Raji (cell line): Measurements from ENCODE around the gene RPTOR.

ENCODE experiments used
- POLR2A ChIP-seq: IDR thresholded peaks from 2 replicates; pipeline ENCODE4 v1.6.1; 2011; ENCODE audit warnings: low read depth, low read length, control low read depth; ENCODE audit not compliant: insufficient read depth

RPTOR gene

GRCh38 chr17:80751070-80751945 lies 206.7 kb downstream of the RPTOR start:
- no peak for TF ChIP-seq POLR2A

GRCh38 chr17:80751946-80752581 lies 207.4 kb downstream of the RPTOR start:
- TF ChIP-seq POLR2A: no peak

- TF ChIP-seq POLR2A: no peak
Observed at GRCh38 chr17:80753685-80754345, 209.2 kb downstream of the RPTOR start.

GRCh38 chr17:80754846-80755245 lies 210.2 kb downstream of the RPTOR start:
- no peak for TF ChIP-seq POLR2A

GRCh38 chr17:80755650-80756405 lies 211.2 kb downstream of the RPTOR start:
- no peak for TF ChIP-seq POLR2A

GRCh38 chr17:80758481-80759376 lies 214.1 kb downstream of the RPTOR start:
- no peak for TF ChIP-seq POLR2A

- no peak for TF ChIP-seq POLR2A
Observed at GRCh38 chr17:80759377-80759673, 214.7 kb downstream of the RPTOR start.

GRCh38 chr17:80760511-80760911 lies 215.9 kb downstream of the RPTOR start:
- no peak for TF ChIP-seq POLR2A

- no peak for TF ChIP-seq POLR2A
Observed at GRCh38 chr17:80761110-80761871, 216.7 kb downstream of the RPTOR start.

- TF ChIP-seq POLR2A: no peak
Observed at GRCh38 chr17:80762076-80762475, 217.4 kb downstream of the RPTOR start.

- no peak for TF ChIP-seq POLR2A
Observed at GRCh38 chr17:80763293-80763867, 218.7 kb downstream of the RPTOR start.

GRCh38 chr17:80765241-80765961 lies 220.8 kb downstream of the RPTOR start:
- no peak for TF ChIP-seq POLR2A
